ENCODE results near the gene TTLL11.
A peak's percentile ranks its signal among the peaks of the same experiment; 100 is the strongest.

Gene TTLL11

DNA sequence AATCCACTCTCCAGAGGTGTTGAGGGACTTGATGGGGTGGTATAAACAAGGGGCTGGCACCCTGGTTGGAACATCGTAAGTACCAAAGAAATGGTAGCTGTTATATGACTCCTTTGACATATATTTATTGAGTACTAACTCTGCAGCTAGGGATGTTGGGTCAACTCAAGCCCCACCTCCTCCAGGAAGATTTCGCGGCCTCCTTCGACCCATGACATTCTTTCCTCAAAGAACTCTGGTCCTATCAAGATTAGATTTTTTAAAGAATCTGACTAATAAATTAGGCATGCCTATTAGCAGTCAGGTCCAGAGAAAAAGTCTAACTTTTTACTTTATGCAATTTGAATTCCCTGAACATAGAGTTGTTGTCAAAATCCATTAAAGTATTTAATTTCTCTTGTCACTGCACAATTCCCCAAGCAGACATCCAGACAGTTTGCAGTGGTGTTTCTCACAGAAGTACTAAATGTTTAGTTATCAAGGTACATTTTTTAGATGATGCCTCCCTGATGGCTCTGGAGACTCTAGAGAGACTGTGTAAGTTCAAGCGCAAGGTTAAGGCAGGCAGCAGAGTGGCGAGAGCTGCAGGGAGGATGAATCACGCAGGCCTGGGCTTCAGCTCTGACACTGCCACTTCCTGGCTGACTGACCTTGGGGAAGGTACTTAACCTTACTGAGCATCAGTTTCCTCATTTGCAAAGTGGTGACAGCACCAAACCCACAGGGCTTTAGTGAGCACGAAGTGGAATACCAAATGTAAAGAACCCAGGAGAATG lies 209.6 kb downstream of the TTLL11 start:
- no peak for DNase-seq (ENCODE audit: low read depth in 2 of 2)

DNA sequence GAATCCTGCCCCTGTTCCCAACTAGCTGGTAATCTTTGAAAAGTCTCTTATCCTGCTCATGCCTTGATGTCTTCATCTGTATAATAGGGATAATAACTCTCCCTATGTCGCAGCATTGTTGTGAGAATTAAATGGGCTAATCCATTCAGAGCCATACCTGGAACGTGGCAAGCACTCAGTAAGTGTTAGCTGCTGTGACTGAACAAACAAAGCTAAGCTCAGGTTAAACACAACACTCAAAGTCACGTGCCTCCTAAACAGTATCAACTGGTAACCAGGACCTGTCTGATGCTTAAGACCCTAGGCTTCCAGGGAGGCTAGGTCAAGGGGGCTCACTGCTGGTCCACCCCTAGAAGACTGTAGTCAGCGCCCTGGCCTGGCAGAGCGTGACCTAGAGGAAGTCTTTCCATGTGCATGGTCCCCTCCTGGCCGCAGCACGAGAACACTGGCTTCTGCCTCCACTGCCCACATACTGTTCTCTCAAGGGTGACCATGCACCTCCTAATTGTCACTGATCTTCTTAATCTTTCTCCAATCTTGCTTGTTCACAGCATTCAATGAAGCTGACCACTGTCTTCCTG lies 211.1 kb downstream of the TTLL11 start:
- no peak for DNase-seq (ENCODE audit: low read depth in 2 of 2)

DNA sequence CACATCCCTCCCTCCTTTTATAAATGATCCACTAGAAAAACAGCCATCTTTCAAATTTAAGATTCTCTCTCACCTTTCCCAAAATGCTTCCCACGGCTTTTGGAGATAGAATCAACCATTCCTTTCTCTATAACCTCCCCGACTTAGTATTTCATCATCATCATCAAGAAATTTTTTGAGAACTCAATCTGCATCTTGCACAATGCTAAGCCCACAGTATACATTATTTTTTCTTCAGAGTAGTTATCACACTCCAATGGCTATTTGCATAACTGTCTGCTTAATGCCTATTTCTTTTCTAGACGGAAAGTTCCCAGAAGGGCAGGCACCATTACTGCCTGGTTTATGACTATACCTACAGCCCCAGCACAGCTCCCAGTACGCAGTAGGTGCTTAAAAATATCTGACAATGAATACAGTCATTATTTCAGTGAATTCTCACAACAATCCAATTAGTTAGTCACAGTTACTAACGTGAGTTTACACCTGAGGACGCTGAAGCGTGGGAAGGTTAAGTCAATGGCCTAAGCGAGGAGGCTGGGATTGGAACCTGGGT lies 212.7 kb downstream of the TTLL11 start:
- no peak for DNase-seq (ENCODE audit: low read depth in 2 of 2)

DNA sequence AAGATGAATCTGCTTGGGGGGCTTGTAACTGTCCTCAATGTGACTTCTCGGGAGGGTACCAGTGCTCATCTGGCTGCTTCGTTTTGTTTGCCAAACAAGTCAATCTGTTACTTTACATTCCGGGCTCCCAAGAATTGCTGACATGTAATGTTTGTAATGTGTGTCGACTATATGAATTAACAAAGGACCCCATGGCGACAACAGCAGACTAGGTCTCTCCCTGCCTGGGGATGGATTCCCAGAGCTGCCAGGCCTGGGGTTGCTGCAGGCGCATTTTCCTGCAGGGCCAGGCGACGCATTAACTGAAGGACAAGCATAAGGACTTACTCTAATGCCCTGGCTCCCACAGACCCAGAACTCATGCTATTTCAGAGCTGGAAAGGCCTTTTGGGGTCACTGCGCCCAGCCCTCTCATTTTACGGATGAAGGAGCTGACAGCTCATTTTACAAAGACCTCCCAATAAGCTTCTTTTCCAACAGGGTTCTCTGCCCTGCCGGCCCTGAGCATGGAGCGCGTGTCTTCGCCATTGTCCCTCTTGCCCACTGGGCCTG lies 214.8 kb downstream of the TTLL11 start:
- no peak for DNase-seq (ENCODE audit: low read depth in 2 of 2)

DNA sequence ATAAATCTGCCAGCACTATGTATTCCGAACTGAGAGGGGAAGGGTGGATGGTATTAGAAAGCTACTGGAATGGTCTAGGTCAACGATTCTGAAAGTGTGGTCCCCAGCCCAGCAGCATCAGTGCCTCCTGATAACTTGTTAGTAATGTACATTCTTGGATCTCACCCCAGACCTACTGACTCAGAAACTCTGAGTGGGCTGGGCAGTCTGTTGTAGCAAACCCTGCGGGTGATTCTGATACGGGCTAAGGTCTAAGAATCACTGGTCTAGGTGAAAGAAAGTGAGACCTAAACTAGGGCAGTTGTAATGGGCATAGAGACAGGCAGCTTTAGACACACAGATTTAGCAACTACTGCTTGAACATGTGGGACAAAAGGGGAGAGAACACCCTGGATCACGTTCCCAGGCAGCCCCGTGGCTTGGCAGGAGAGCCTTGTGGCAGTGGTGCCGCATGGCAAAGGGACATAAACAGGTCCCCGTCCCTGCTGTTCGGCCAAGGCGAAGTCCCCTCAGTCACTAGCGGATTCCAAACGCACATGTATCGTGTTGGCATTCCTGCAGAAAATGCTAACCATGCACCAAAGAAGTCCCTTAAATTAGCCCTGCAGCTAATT lies 216.3 kb downstream of the TTLL11 start:
- DNase-seq (ENCODE audit: low read depth in 2 of 2), result peak in 1 of 2 experiments; percentile 35

DNA sequence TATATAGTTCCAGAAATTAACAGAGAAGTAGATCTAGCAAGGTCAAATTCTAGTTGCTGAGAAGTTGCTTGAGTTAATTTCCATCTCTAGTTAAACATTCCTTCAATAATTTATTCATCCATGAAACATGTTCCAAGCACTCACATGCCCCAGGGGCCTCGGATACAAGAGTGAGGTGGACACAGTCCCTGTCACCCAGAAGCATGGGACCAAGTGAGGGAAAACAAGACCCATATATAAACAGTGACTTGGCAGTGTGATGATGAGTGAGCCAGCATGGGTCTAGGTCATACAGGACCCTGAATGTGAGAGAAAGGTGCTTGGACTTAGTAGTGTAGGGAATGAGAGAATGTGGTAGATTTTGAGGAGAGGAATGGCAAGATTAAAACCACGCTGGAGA lies 216.9 kb downstream of the TTLL11 start:
- DNase-seq (ENCODE audit: low read depth in 2 of 2), result no peak

DNA sequence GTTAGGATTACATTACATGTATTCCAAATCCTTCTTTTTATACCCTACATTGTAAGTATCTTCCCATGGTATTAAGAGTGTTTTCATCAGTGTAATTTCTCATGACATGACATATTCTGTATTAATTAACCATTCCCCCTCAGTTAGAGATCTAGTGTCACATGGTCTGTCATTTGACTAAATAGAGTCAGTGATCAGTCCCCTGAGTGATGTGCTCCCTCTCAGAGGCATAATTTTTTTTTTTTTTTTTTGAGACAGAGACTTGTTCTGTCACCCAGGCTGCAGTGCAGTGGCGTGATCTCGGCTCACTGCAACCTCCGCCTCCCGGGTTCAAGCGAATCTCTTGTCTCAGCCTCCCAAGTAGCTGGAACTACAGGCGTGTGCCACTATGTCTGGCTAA lies 218.6 kb downstream of the TTLL11 start:
- DNase-seq (ENCODE audit: low read depth in 2 of 2), result no peak

DNA sequence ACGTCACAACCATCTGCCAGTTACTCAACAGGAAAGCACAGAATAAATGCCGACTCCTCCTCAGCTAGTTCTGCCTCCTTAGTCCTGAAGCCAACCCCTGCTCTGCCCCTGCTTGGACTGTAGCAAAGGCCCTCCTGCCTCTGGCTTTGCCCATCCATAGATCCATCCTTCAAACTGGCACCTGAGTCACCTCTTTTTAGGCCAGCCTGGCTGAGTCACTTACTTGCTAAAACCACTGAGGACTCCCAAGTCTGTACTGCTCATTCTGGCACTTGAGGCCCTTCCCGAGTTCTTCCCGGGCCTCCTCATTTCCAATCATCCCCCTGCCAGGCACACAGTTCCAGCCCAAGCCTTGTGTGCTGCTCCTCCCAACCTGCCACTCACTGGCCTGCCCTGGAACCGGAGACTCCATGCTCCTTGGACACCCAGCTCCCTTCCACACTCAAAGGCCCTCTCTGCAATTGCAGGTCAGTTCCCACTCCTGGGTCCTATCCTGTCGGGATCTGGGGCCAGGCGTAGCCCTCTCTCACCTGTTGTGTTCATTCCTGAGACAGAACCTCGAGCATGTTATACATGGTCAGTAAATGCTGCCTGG lies 221.6 kb downstream of the TTLL11 start:
- no peak for DNase-seq (ENCODE audit: low read depth in 2 of 2)

DNA sequence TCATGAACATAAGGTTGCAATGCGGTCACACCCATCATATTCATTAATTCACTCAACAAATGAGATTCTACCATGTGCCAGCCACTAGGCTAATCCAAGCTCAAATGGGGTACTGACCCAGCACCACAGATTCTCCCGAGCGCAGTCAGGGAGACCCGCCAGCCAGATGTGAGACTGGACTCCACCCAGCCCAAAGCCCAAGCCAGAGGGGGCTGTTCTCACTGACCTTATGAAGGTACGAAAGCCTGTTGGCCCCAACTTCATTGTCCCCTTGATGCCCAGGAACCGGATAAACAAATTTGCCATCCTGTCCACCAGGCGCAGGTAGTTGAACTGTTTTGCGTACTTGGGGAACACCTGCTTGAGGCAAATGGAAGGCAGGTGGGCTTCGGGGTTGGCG lies 222.8 kb downstream of the TTLL11 start:
- DNase-seq (ENCODE audit: low read depth in 2 of 2), result no peak

DNA sequence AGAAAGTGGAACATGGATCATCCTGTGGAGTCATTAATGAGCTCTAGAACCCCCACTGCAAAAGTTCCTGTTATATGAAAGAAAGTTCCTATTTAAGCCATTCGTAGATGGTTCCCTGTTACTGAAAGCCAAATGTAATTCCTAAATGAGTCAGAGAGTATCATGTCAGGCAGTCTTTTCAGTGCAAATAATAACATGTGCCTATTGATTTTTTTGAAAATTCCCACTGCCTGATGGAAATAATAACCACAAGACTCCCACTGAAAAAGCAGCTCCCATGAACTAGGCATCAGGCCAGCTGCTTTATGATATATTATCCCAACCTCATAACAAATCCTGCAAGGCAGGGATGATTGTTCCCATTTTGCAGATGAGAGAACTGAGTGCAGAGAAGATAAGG lies 224.5 kb downstream of the TTLL11 start:
- DNase-seq (ENCODE audit: low read depth in 2 of 2), result peak in 1 of 2 experiments; percentile 44

DNA sequence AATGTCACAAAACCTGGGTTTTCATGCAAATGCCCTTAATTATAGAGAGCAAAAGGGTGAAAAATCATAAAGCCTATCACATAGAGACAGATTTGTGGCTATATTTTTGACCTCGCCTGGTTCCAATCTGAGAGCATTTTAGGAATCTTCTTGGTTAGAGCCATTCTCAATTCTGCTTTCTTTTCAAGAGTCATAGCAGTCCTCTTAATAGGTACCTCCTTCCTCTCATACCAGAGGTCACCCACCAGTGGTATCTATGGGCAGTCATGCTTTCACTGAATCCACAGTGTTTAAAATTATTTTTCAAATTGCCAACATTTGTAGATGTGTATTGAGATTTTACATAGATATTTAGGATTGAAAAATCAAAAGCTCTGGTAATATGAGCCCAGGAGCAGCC lies 226.2 kb downstream of the TTLL11 start:
- DNase-seq (ENCODE audit: low read depth in 2 of 2), result no peak

DNA sequence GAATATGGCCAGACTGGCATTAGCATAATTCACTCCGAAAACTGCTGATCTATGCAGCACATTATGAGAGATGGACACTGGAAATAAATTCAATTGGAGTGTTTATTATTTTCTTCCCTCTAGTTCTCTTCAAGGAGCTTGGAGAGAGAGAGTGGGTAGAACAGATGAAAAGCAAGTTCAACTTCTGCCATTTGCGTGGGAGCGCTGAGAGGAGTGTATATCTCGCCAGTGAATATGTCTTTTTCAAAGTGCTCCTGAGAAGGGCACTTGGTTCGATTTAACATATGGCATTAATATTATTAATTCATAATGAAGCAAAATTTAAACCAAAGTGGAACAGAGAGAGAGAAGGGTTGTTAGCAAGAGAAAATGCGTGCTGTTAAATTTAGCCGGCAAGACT lies 227.2 kb downstream of the TTLL11 start:
- DNase-seq (ENCODE audit: low read depth in 2 of 2), result no peak

DNA sequence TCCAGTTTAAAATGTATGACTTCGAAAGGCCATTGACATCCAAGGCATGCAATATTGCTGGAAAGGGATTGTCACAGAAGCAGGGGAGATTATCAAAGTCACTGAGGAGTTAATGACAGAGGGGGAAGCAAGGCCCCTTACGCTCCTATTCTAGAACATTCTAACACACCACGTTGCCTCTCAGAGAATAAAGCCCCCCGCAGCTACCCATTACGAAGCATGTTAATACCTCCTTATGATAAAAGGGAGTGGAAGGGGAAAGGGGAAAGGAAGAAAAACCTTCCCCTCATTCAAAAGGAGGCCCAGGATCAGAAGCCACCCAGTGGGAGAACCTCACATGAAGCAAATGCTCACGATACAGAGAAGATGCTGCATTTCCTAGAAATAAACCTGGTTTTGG lies 228.0 kb downstream of the TTLL11 start:
- DNase-seq (ENCODE audit: low read depth in 2 of 2), result no peak

DNA sequence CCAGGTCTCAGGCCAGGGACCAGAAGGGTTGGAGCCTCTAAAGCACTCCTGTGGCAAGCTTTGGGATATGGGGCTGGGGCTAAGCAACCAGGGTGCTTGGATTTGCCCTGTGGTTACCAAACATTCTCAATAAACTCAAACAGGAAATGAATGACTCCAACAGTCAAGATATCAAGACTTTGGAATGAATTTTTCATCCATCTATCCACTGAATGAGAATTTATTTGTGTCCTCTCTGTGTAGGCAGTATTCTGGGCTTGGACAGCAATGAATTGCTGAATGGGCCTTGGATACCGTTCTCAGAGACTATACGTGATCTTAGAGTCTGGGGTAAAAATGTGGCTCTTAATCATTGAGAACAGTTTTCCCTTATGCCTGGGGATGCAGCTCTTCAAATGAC lies 229.2 kb downstream of the TTLL11 start:
- no peak for DNase-seq (ENCODE audit: low read depth in 2 of 2)

DNA sequence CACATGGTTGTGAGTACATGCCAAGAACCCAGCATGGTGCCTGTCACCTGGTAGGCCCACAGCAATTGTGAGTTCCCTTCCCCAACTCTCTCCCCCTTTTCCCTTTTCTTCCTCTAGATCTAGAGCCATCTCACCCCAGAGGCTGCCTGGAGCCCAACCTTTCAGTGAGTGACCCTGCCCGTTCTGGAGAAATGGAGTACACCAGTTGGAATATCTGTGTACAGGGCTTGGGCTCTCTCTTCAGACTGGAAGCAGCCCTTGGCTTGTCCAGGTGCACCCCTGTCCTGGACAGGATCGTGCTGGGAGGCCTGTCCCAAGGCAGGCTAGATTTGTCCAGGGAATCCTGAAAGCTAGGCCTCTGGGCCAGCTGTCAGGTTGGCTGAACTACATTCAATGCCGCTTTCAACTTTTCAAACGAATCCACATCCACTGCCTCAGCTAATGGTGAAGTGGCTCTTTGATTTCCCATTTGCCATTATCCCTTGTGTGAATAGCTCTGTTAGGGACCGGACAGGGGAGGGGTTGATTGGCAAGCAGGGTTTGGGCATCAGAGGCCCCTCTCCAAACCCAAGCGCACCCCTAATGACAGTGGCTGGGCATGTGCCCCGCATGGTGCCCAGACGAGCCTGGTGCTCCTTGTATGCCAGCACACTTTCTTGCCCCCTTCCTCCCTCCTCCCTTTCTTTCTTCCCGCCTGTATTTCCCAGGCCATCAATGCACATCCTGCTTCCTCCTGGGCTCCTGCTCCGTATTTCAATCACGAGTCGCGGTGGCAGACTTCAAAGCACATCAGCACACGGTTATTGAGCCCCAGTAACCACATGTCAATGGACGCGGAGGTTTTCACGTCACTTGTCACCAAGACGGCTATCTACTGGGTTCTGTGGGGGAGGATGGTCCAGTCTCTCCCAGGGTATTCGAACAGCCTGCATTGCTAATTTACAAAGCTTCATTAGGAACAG lies 230.5 kb downstream of the TTLL11 start:
- DNase-seq (ENCODE audit: low read depth in 2 of 2), result no peak

DNA sequence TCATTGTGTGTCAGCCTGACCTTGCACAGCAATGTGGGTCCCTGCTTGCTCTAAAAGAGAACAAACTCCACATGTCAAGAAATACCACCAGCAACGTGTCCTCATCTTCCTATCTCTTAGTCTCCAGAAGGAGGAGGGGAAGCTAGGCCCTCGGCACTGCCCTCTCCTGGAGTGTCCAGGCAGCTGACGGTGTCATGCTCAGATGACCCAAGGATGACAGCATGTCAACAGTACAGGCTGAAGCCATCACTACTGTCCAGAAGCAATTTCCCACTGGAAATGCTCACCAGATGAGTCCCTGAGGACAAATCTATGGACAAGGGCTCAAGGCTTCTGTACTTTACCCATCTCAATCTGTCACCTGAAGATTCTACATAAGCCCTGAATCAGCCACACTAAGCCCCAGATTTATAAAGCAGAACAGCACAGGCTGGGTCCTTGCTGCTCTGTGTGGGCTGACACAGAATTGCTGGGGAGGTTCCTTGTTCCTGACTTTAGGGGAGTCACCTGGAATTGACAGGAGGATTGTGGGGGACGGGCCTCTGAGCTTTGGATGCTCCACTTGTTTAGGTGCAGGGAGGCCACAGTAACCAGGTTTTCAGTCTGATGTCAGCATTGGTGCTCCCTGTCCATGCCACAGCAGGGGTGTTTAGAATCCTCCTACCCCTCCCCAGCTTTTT lies 231.5 kb downstream of the TTLL11 start:
- no peak for DNase-seq (ENCODE audit: low read depth in 2 of 2)

DNA sequence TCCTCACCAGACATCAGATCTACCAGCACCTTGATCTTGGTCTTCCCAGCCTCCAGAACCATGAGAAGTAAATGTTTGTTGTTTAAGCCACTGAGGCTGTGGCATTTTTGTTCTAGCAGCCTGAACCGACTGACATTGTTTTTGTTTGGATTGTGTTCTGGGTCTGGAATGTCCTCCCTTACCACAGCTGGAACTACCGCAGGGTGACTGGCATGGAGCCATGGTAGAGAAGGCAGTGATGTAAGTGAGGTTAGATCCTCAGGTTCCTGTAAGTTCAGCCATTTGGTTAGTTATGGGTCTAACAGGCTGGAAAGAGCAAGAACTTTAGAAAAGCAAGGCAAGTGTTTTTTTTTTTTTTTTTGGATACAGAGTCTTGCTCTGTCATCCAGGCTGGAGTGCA lies 232.4 kb downstream of the TTLL11 start:
- DNase-seq (ENCODE audit: low read depth in 2 of 2), result peak; percentile 44 to 50

DNA sequence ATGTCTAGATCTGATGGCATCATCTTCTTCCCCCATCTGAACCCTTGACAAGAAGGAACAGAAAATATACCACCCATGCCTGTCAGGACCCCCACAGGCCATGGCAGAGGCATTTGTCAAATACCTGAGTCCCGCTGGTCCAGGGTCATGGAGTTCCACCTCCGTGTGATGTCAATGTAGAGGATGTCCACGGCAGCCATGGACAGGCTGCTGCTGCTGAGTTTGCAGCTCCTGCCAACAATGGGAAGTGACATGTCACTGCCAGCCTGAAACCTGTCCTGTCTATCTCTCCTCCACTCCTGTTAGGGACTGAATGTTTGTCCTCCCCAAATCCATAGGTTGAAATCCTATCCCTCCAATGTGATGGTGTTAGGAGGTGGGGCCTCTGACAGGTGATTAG lies 232.9 kb downstream of the TTLL11 start:
- no peak for DNase-seq (ENCODE audit: low read depth in 2 of 2)

DNA sequence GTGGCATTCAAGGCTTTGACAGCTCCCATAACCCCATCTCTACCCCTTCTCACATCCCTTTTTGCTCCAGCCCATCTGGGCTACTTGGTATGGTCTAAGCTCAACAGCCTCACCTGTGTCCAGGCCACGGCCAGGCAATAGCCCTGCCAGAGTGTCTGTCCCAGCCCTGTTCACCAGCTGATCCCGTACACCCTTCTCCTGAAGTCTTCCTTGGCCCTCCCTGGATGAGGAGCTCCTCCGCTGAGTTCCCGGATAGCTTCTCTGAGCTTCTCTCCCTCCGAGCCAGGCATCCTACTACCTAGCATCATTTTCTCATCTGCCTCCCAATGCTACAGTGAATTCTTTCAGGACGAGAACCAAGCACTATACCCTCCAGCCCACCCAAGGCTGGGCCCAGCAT lies 233.5 kb downstream of the TTLL11 start:
- no peak for DNase-seq (ENCODE audit: low read depth in 2 of 2)

DNA sequence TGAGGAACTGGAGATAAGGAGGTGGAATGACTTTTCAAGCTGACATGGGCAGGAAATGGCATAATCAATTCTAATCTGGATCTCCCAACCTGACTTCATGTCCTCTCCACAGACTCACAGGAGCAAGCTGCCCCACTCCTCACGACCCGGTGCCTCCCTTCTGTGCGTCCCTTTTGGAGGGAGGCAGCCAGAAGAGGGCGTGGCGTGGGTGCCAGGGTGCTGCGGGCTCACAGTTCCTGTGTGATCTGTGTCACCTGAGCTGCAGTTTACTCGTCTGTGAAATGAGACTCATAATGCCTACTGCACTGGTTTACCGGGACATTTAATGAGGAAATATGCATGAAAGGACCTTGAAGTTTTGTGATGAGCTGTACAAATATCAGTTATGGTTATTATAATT lies 234.3 kb downstream of the TTLL11 start:
- no peak for DNase-seq (ENCODE audit: low read depth in 2 of 2)

DNA sequence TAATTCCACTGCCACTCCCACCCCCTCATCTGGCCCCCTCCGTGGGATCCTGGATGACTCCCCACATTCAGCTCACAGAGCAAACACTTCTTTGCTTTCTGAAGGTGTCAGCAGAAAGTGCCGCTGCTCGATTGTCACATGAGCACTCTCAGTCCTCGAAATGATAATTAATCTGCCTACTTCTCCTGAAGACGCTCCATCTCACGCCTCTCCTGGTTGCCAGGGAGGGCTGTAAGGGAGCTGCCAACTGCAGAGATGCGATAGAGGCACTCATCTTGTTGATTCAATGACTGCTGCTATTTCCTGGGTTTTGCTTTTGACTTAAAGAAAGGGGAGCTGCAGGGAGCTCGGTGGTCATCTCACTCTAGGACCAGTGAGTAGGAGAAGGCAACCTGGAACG lies 235.2 kb downstream of the TTLL11 start:
- no peak for DNase-seq (ENCODE audit: low read depth in 2 of 2)
